Natural killer cell (primary cell): ENCODE data around the gene HDLBP. TPM values are rescaled to one million over a fixed set of nuclear protein-coding genes. Genes with fewer than 3 reads are reported as not detected.

Experiments used
- ATAC-seq, 3 donors: fragments of 150-1000 bp in 2 of 3; fragments of 200-7000 bp in 1 of 3; cut with Tn5 transposase; 1 replicate in 1 of 3; 2 replicates in 2 of 3; pipeline ENCODE4 v1.10.0; 2021; ENCODE audit warnings: mild to moderate bottlenecking in 2 of 3, moderate library complexity in 2 of 3
- DNase-seq, 2 donors: peaks; one replicate each; pipeline versions ENCODE4 v3.0.0 to v3.0.0-alpha.2; 2013 to 2021; ENCODE audit warnings: mixed read lengths in 1 of 2
- H3K27ac ChIP-seq: one replicate; pipeline ENCODE4 v1.5.1; 2013; ENCODE audit warnings: mild to moderate bottlenecking, low read length
- H3K27me3 ChIP-seq: one replicate; pipeline ENCODE4 v1.6.1; 2013; ENCODE audit warnings: low read length; ENCODE audit not compliant: control insufficient read depth, insufficient read depth
- H3K36me3 ChIP-seq: one replicate; pipeline ENCODE4 v1.6.1; 2013; ENCODE audit warnings: low read length; ENCODE audit not compliant: control insufficient read depth, insufficient read depth
- H3K4me1 ChIP-seq: one replicate; pipeline ENCODE4 v1.6.1; 2013; ENCODE audit warnings: low read length; ENCODE audit not compliant: control insufficient read depth, insufficient read depth
- H3K4me3 ChIP-seq: one replicate; pipeline ENCODE4 v1.5.1; 2013; ENCODE audit warnings: low read length
- H3K9me3 ChIP-seq: one replicate; pipeline ENCODE4 v1.6.1; 2013; ENCODE audit warnings: low read length; ENCODE audit not compliant: control insufficient read depth, insufficient read depth
- H3K27ac Mint-ChIP-seq, 2 donors: one replicate each; pipeline ENCODE4 v1.8.0; 2022; ENCODE audit warnings: mild to moderate bottlenecking in 2 of 2, mixed read lengths in 2 of 2, moderate library complexity in 1 of 2
- H3K27me3 Mint-ChIP-seq, 2 donors: one replicate each; pipeline ENCODE4 v1.8.0; 2022; ENCODE audit warnings: low read depth in 2 of 2, mixed read lengths in 2 of 2
- H3K36me3 Mint-ChIP-seq: one replicate; pipeline ENCODE4 v1.8.0; 2022; ENCODE audit warnings: mixed read lengths
- H3K4me1 Mint-ChIP-seq, 2 donors: one replicate each; pipeline ENCODE4 v1.8.0; 2022; ENCODE audit warnings: mixed read lengths in 2 of 2
- H3K4me3 Mint-ChIP-seq: one replicate; pipeline ENCODE4 v1.8.0; 2022; ENCODE audit warnings: mild to moderate bottlenecking, moderate library complexity, mixed read lengths
- H3K9me3 Mint-ChIP-seq, 2 donors: one replicate each; pipeline ENCODE4 v1.8.0; 2022; ENCODE audit warnings: mixed read lengths in 2 of 2
- CTCF ChIP-seq: fragments of 200-600 bp; IDR thresholded peaks from one replicate; pipeline ENCODE4 v1.8.0; 2022; ENCODE audit warnings: antibody characterized with exemption
- WGBS: methylation state at CpG from one replicate; pipeline ENCODE4 v1.1.7; 2013; ENCODE audit warnings: missing lambda C conversion rate; ENCODE audit not compliant: insufficient coverage; 5-methylcytosine and 5-hydroxymethylcytosine counted together
- intact Hi-C: fragments of 100-400 bp; cut with micrococcal nuclease; formaldehyde crosslinking; loops from one replicate; pipeline ENCODE4 v1.14.2; 2022
- total RNA-seq, 4 donors: library from RNA; stranded (reverse); fragments of 120-200 nt in 1 of 4; gene quantifications; one replicate each; pipeline versions ENCODE4 v1.2.3 to v1.2.4, GENCODE V29; 2013 to 2022

HDLBP gene
- total RNA-seq, 3 donors from 2014 or later (not counting 1 experiment from before 2014, with no cell fraction given) = 170 to 200 (median 177) TPM

- no peak for TF ChIP-seq CTCF
- ATAC-seq = no peak
- Mint-ChIP-seq H3K4me3 (no peak overlapping the region), H3K27ac (no peak overlapping the region), H3K4me1 (no peaks in the 10 kb centered on the region), H3K27me3 (no peaks in the 10 kb centered on the region), H3K36me3 (no peaks in the 10 kb centered on the region), H3K9me3 (no peaks in the 10 kb centered on the region)
- no peak for DNase-seq
- H3K27ac ChIP-seq = no peak overlapping the region
- intact Hi-C loops = no loop called here
- no peaks in the 10 kb centered on the region for H3K36me3 ChIP-seq
- no peaks in the 10 kb centered on the region for H3K9me3 ChIP-seq
- 92% methylated on average over 15 of the region's 15 CpGs for WGBS
- H3K27me3 ChIP-seq = no peaks in the 10 kb centered on the region
- no peaks in the 10 kb centered on the region for H3K4me1 ChIP-seq
- no peak overlapping the region for H3K4me3 ChIP-seq
These were observed 113.2 kb downstream of the HDLBP start for GRCh38 chr2:241202268-241202585.

- Mint-ChIP-seq H3K4me3 (no peak overlapping the region), H3K36me3 (no peaks in the 10 kb centered on the region), H3K27me3 (no peaks in the 10 kb centered on the region), H3K9me3 (no peaks in the 10 kb centered on the region), H3K27ac (no peak overlapping the region), H3K4me1 (no peaks in the 10 kb centered on the region)
- Histone ChIP-seq H3K36me3 (no peaks in the 10 kb centered on the region), H3K9me3 (no peaks in the 10 kb centered on the region), H3K4me3 (no peak overlapping the region), H3K27me3 (no peaks in the 10 kb centered on the region), H3K27ac (no peak overlapping the region), H3K4me1 (no peaks in the 10 kb centered on the region)
- intact Hi-C loops = no loop called here
- WGBS = 85% methylated on average over 24 of the region's 24 CpGs
- no peak for ATAC-seq
- DNase-seq = no peak
- no peak for TF ChIP-seq CTCF
These were observed 113.8 kb downstream of the HDLBP start for GRCh38 chr2:241201445-241202267.

GRCh38 chr2:241200822-241201395 is 114.6 kb downstream of the HDLBP start:
- intact Hi-C loops = no loop called here
- Histone ChIP-seq H3K36me3 (no peaks in the 10 kb centered on the region), H3K4me1 (no peaks in the 10 kb centered on the region), H3K9me3 (no peaks in the 10 kb centered on the region), H3K27me3 (no peaks in the 10 kb centered on the region), H3K27ac (no peak overlapping the region), H3K4me3 (no peak overlapping the region)
- no peak for DNase-seq
- Mint-ChIP-seq H3K36me3 (no peaks in the 10 kb centered on the region), H3K27ac (no peak overlapping the region), H3K4me1 (no peaks in the 10 kb centered on the region), H3K27me3 (no peaks in the 10 kb centered on the region), H3K4me3 (no peak overlapping the region), H3K9me3 (no peaks in the 10 kb centered on the region)
- WGBS = 62% methylated on average over 21 of the region's 21 CpGs
- no peak for TF ChIP-seq CTCF
- no peak for ATAC-seq
